ENCODE data around the gene NNT. TPM values are rescaled to one million over a fixed set of nuclear protein-coding genes. Genes with fewer than 3 reads are reported as not detected.

Gene NNT
- total RNA-seq, 4 donors from 2014 or later = 21.9 to 93.0 (median 48.8) TPM

DNA sequence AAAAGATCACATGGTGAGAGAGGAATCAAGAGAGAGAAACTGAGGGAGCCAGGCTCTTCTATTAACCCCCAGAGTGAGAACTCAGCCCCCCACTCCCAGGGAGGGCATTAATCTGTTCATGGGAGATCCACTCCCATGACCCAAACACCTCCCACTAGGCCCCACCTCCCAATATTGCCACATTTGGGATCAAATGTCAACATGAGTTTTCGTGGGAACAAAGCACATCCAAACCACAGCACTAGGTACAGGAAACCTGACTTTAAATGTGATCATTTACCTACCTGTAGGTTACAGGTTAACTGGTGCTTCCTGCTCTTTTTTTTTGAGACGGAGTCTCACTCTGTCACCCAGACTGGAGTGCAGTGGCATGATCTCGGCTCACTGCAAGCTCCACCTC lies 16.9 kb downstream of the NNT start:
- 89% methylated on average over 3 of the region's 3 CpGs; no CpG with 5 or more reads in 1 of the 2 donors for WGBS, 2 donors (ENCODE audit: low coverage in 1 of 2)
- intact Hi-C loops (cut with DNase I; ENCODE audit: low total_unique reads) = no loop called here
- Histone ChIP-seq H3K4me1 (no peaks in the 10 kb centered on the region), H3K27ac (no peak overlapping the region), H3K36me3 (peaks cover 0 to 13% (median 7%) of the 10 kb centered on the region in 4 donors), H3K9me3 (no peaks in the 10 kb centered on the region), H3K4me3 (no peak overlapping the region), H3K27me3 (no peaks in the 10 kb centered on the region)
- in situ Hi-C loops (cut with MboI; ENCODE audit: low pct_ligation_motif_present in 1 of 4, low pct_unique_long_range_greater_than_20kb in 1 of 4, low sequenced_read_pairs in 3 of 4) = no loop called here
- TF ChIP-seq, protein P1, sequence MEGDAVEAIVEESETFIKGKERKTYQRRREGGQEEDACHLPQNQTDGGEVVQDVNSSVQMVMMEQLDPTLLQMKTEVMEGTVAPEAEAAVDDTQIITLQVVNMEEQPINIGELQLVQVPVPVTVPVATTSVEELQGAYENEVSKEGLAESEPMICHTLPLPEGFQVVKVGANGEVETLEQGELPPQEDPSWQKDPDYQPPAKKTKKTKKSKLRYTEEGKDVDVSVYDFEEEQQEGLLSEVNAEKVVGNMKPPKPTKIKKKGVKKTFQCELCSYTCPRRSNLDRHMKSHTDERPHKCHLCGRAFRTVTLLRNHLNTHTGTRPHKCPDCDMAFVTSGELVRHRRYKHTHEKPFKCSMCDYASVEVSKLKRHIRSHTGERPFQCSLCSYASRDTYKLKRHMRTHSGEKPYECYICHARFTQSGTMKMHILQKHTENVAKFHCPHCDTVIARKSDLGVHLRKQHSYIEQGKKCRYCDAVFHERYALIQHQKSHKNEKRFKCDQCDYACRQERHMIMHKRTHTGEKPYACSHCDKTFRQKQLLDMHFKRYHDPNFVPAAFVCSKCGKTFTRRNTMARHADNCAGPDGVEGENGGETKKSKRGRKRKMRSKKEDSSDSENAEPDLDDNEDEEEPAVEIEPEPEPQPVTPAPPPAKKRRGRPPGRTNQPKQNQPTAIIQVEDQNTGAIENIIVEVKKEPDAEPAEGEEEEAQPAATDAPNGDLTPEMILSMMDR (IDR thresholded peaks at IDR 0.05) = no peak
- no peak for TF ChIP-seq POLR2AphosphoS5 (IDR thresholded peaks at IDR 0.05)
- DNase-seq = no peak

DNA sequence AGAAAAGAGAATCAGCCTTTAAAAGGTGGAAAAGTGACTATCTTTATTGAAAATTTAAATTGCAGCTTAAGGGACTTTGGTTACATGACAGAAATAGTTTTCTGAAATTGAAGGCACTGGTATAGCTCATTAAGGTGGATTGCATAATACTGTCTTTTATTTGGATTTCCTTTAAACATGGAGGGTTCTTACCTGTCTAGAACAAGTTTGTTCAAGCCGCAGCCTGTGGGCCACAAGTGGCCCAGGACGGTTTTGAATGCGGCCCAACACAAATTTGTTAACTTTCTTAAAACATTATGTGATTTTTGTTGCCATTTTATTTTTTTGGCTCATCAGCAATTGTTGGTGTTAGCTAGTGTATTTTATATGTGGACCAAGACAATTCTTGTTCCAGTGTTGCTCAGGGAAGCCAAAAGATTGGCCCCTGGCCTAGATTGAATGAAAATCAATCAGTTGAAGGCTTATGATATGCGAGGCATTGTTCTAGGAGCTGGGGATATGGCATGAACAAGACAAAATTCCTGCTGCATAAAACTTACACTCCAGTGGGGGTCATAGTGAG lies 18.0 kb downstream of the NNT start:
- 97 to 100% methylated on average over 2 to 4 of the region's 4 CpGs for WGBS, 2 donors (ENCODE audit: low coverage in 1 of 2)
- H3K4me1 ChIP-seq = no peaks in the 10 kb centered on the region
- H3K4me3 ChIP-seq = no peak overlapping the region
- TF ChIP-seq, protein P1 (IDR thresholded peaks at IDR 0.05) = no peak
- no peak for TF ChIP-seq POLR2AphosphoS5 (IDR thresholded peaks at IDR 0.05)
- in situ Hi-C loops (cut with MboI; ENCODE audit: low pct_ligation_motif_present in 1 of 4, low pct_unique_long_range_greater_than_20kb in 1 of 4, low sequenced_read_pairs in 3 of 4) = no loop called here
- no peaks in the 10 kb centered on the region for H3K27me3 ChIP-seq
- H3K36me3 ChIP-seq = peaks cover 0 to 8% (median 4%) of the 10 kb centered on the region in 4 donors
- no peak overlapping the region for H3K27ac ChIP-seq
- DNase-seq = no peak
- H3K9me3 ChIP-seq = no peaks in the 10 kb centered on the region
- intact Hi-C loops (cut with DNase I; ENCODE audit: low total_unique reads) = no loop called here

DNA sequence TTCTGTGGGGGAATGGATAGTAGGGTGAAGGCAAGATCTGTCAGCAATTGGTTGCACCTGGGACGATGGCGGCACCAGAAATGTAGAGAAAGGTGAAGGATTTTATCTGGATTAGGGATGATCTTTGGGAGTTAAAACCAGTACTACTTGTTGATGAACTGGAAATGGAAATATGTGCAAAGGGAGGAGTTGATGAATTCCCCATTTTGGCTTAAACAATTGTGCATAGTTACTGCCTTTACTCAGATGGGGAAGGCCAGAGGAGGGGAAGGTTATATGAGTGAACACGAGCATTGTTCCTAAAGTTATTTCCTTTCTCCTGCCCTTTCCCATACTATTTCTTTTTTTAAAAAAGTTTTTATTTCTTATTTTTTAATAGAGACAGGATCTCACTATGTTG lies 19.1 kb downstream of the NNT start:
- in situ Hi-C loops (cut with MboI; ENCODE audit: low pct_ligation_motif_present in 1 of 4, low pct_unique_long_range_greater_than_20kb in 1 of 4, low sequenced_read_pairs in 3 of 4) (no loop called here), intact Hi-C loops (cut with DNase I; ENCODE audit: low total_unique reads) (no loop called here)
- WGBS, 2 donors (ENCODE audit: low coverage in 1 of 2) = 91 to 95% methylated on average over 3 of the region's 3 CpGs
- peaks cover 0 to 8% (median under 1%) of the 10 kb centered on the region in 4 donors for H3K36me3 ChIP-seq
- no peak overlapping the region for H3K4me3 ChIP-seq
- no peak overlapping the region for H3K27ac ChIP-seq
- H3K9me3 ChIP-seq = no peaks in the 10 kb centered on the region
- no peaks in the 10 kb centered on the region for H3K4me1 ChIP-seq
- TF ChIP-seq POLR2A (IDR thresholded peaks at IDR 0.05) = no peak
- no peak for TF ChIP-seq POLR2AphosphoS5 (IDR thresholded peaks at IDR 0.05)
- no peak for TF ChIP-seq EP300 (IDR thresholded peaks at IDR 0.05; ENCODE audit: low read depth)
- DNase-seq = no peak
- no peaks in the 10 kb centered on the region for H3K27me3 ChIP-seq

DNA sequence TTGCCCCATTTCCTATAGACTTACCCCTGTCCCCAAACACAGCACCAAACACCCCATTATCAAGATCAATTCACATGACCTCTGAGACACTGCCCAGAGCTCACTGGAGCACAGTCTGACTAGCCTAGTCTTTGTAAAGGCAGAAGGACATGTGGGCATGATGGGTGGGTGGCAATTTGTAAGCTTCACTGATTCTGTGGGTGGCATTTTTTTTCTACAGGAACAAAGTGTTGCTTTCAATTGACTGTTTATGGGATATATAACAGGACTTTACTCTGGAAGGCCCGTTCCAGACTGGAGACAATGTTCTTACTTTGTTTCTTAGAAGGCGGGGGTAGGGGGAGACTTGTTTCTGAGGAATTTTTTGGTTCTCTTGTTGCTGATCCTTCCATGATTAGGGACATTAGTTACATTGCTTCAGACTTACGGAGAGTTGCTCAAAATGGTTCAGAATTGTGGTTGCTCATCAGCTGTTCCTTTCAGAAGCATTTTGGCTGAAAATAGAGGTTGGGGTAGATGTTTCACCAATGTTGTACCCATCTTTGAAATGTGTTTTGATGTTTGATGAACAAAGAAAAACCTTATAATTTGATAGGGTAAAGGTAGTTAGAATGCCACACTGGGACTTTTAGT lies 20.2 kb downstream of the NNT start:
- 80 to 91% methylated on average over 3 of the region's 3 CpGs for WGBS, 2 donors (ENCODE audit: low coverage in 1 of 2)
- in situ Hi-C loops (cut with MboI; ENCODE audit: low pct_ligation_motif_present in 1 of 4, low pct_unique_long_range_greater_than_20kb in 1 of 4, low sequenced_read_pairs in 3 of 4) (no loop called here), intact Hi-C loops (cut with DNase I; ENCODE audit: low total_unique reads) (no loop called here)
- Histone ChIP-seq H3K27me3 (no peaks in the 10 kb centered on the region), H3K4me3 (no peak overlapping the region), H3K36me3 (peaks cover 0 to 4% (median 1%) of the 10 kb centered on the region in 4 donors), H3K4me1 (no peaks in the 10 kb centered on the region), H3K27ac (no peak overlapping the region), H3K9me3 (no peaks in the 10 kb centered on the region)
- TF ChIP-seq, protein P1 (IDR thresholded peaks at IDR 0.05) = no peak
- TF ChIP-seq POLR2AphosphoS5 (IDR thresholded peaks at IDR 0.05) (no peak), POLR2A (IDR thresholded peaks at IDR 0.05) (no peak), EP300 (IDR thresholded peaks at IDR 0.05; ENCODE audit: low read depth) (no peak)
- DNase-seq = no peak
